Activated CD8-positive, alpha-beta memory T cell treated with anti-CD3 and anti-CD28 coated beads, Interleukin-2, amount 50 U/mL, for 24 hours (primary cell): ENCODE data around the gene PSG1.
"Not testable (repeated sequence)": the region's sequence is repeated elsewhere in the genome, so short reads cannot be mapped to it uniquely, and the experiment has no call there.

ENCODE experiments used
- DNase-seq: peaks from one replicate; pipeline ENCODE4 v3.0.0-alpha.2; 2020; ENCODE audit errors: extremely low read depth

PSG1 gene

DNA sequence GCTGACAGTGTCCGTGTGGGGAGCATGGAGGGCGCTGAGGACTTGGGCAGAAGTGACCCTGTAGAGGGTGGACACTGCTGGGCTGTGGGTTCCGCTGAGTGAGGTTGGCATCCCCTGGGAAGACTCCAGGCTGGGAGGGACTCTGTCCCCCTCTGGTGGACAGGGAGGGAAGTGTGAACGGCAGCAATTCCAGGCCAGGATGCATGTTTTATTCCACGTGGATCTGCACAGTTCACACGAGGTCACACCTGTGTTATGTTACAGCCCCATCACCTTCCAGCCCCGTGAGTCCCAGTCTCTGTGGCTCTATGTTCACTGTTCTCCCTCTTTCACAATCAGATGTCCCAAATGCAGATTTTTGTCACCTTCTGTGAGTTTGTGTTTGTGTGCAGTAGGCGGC lies 1.8 kb upstream of the PSG1 start:
- DNase-seq, result not testable (repeated sequence)

DNA sequence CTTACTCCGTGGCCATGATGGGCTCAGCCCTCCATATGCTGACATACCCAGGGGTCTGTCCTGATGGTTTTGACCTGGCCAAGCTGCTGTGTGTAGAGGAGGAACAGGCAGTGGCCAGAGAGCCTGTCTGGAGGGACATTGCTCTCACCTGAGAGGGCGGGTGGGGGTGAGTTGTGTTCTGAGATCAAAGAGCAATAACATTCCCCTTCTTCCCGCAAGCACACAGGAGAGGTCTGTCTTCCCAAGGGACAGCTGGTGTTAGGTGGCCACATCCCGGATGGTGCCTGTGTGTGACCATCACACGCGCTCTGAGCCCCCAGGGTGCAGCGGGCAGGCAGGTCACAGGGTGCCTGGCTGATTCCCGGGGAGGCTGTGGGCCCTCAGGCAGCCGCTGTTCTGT lies 1.1 kb upstream of the PSG1 start:
- DNase-seq, result not testable (repeated sequence)

DNA sequence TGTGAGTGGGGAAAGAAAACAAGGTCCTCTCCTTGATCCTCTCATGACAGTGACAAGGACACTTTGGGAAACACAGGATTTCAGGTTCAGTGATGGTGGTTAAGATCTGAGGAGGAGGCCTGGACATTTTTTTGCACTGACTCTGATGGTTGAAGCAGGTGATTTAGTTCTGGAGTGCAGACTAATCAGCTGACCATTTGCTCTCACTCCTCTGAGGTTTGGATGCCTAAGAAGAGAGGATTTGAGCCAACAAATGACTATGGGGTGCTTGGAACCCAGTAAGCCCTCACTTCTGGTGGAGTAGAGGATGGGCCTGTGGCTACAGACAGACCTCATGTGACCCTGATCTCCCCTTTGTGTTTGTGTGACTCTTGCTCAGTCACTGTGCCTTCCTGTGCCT lies 2.9 kb downstream of the PSG1 start:
- DNase-seq, result not testable (repeated sequence)

DNA sequence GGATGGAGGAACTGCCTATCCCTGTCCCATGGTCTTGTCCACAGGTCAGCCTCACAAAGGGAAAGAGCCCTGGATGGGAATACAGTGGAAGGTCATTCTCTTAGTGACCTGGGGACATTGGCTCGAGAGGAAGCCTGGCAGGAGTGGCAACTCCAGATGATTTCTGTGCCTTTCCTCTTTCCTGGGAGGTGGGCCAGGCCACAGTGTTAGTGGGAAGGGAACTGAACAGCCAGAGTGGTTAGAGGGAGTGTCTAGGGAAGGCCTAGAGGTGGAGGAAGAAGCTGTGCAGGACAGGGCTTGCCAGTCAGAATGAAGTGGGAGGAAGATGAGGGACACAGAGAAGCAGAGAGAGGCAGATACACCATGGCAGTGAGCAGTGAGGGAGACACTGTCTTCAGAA lies 3.6 kb downstream of the PSG1 start:
- not testable (repeated sequence) for DNase-seq

DNA sequence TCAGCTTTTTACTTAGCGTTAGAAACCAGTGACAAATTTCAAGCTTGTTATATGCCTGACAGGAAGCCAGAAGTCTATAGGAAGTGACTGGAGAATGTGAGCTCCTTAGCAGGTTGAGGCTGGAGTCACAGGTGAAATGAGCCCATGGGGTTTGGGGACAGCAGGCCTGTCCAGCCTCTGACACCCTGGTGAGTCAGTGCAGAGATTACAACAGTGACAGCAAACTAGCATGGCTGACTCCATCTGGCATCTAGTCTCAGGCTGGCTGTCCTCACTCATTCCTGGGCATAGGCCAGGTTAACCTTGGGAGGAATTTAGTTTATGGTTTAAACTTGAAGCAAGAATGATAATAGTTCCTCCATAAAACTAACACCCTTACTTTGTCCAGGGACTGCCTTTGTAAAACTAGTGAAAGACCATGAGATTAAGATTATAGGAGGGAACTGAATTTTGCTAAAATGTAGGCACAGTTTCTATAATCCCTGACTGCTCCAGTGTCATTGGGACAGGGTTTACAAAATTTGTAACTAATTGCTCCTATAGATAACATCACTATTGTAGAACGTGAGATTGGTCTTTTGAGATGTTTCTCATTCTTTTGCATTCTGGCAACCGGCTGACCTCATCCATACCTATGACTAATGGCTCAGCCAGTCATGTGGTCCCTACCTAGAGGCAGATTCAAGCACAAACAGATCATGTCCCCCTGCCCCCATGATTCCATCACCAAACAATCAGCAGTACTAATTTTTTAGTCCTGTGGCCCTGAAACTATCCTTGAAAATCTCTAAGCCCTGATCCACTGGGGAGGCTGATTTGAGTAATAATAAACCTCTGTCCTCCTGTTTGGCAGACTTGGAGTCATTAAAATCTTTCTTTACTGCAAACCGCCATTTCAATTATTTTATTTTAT lies 4.4 kb downstream of the PSG1 start:
- not testable (repeated sequence) for DNase-seq

DNA sequence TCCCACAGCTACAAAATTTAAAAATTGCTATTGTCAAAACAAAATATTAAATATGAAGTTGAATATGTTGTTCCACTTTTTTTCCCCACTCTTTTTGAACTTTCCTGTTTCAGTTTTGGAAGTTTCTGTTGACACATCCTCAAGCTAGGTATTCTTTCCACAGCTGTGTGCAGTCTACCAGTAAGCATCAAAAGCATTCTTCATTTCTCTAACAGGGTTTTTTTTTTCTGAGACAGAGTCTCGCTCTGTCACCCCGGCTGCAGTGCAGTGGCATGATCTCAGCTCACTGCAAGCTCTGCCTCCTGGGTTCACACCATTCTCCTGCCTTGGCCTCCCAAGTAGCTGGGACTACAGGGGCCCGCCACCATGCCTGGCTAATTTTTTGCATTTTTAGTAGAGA lies 5.4 kb downstream of the PSG1 start:
- not testable (repeated sequence) for DNase-seq

DNA sequence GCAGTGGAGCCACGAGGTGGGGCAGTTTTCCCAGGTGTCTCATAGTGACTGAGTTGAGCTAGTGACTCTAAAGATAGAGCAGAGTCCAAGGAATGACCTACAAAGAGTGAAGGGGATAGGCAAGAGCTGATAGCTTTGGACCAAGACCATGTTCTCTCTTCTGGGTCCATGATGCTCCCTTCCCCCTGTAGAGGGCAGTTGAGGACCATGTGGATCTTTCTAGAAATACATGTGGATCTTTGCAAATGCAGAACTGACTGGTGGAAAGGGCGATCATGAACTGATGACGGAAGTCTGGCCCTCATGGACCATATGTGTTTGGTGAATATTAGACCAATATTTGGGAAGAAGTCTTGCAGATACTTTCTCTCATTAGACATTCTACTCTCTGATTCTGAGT lies 6.9 kb downstream of the PSG1 start:
- no peak for DNase-seq

DNA sequence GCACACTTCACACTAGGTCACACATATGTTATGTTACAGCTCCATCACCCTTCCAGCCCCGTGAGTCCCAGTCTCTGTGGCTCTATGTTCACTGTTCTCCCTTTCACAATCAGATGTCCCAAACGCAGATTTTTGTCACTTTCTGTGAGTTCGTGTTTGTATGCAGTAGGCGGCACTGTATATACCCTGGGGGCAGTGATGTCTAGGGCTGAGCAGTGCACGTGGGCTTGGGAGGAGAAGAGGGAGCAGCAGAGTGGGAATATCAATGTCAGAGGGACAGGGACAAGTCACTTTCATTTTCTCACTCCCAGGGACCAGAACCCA lies 22.0 kb downstream of the PSG1 start:
- DNase-seq, result no peak

DNA sequence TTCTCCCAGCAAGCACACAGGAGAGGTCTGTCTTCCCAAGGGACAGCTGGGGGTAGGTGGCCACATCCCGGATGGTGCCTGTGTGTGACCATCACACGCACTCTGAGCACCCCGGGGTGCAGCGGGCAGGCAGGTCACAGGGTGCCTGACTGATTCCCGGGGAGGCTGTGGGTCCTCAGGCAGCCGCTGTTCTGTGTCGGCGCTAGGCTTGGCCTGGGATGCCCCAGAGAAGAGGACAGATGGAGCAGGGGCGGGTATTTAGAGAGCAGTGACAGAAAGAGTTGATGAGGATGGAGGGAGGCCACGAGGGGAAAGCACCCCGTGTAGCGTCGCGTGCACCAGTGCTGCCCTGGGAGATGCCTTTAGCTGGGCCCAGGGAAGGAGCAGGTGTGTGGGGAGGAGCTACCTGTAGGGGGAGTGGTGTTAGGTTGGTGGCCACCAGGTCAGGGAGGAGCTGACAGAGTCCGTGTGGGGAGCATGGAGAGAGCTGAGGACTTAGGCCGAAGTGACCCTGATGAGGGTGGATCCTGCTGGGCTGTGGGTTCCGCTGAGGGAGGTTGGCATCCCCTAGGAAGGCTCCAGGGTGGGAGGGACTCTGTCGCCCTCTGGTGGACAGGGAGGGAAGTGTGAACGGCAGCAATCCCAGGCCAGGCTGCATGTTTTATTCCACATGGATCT lies 22.5 kb downstream of the PSG1 start:
- DNase-seq, result not testable (repeated sequence)

DNA sequence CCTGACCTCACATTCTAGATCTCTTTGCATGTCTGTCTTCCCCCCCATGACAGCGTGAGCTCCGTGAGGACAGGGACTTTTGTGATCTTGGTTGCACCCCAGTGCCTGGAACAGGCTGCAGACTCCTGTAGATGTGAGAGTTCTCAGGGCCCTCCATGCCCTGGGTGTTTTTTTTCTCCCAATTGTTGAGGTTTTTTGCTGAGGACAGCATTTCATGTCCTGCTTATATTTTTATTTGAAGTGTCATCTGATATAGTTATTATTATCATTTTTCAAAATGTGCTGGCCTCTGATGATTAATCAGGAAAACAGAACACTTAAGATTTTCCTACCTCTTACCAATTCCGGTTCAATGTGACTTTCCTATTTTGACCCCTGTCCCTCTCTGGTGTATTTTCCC lies 24.8 kb downstream of the PSG1 start:
- not testable (repeated sequence) for DNase-seq

DNA sequence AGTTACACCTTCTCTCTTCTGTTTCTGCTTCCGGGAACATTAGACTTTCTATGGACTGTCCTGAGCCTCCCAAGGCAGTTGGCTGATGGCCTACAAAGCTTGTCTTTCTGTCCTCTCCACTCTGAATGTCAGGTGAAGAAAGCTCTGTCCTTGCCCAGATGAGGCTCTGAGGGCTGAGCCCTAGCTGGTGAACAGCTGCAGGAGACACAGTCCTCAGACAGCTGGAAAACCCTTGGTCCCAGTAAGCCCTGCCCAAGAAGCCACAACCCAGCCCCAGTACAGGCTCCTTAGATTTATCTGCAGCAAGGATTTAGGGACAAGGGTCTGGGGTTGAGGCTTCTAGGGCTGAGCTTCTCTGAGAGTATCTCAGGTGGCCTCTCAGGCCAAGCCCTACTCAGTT lies 26.3 kb downstream of the PSG1 start:
- DNase-seq, result not testable (repeated sequence)

DNA sequence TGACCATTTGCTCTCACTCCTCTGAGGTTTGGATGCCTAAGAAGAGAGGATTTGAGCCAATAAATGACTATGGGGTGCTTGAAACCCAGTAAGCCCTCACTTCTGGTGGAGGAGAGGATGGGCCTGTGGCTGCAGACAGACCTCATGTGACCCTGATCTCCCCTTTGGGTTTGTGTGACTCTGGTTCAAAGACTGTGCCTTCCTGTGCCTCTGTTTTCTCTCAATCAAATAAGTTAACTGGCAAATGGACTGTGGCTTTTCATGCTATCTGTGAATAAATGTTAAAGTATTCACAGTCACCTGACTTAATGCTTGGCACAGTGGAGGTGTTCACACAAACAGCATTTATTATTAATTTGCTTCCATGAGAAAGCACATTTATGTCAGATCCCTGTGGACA lies 26.7 kb downstream of the PSG1 start:
- not testable (repeated sequence) for DNase-seq

DNA sequence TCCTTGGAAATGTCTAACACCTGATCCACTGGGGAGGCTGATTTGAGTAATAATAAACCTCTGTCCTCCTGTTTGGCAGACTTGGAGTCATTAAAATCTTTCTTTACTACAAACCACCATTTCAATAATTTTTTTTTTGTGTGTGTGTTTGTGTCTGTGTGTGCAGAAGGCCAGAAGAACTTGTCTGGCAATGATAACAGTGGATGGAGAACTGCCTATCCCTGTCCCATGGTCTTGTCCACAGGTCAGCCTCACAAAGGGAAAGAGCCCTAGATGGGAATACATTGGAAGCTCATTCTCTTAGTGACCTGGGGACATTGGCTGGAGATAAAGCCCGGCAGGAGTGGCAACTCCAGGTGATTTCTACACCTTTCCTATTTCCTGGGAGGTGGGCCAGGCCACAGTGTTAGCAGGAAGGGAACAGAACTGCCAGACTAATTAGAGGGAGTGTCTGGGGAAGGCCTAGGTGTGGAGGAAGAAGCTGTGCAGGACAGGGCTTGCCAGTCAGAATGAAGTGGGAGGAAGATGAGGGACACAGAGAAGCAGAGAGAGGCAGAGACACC lies 27.7 kb downstream of the PSG1 start:
- not testable (repeated sequence) for DNase-seq

DNA sequence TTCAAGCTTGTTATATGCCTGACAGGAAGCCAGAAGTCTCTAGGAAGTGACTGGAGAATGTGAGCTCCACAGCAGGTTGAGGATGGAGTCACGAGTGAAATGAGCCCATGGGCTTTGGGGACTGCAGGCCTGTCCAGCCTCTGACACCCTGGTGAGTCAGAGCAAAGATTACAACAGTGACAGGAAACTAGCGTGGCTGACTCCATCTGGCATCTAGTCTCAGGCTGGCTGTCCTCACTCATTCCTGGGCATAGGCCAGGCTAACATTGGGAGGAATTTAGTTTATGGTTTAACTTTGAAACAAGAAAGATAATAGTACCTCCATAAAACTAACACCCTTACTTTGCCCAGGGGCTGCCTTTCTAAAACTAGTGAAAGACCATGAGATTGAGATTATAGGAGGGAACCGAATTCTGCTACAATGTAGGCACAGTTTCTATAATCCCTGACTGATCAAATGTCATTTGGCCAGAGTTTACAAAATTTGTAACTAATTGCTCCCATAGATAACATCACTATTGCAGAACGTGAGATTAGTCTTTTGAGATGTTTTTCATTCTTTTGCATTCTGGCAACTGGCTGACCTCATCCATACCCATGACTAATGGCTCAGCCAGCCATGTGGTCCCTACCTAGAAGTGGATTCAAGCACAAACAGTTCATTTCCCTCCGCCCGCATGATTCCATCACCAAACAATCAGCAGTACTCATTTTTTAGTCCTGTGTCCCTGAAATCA lies 28.4 kb downstream of the PSG1 start:
- DNase-seq, result no peak

DNA sequence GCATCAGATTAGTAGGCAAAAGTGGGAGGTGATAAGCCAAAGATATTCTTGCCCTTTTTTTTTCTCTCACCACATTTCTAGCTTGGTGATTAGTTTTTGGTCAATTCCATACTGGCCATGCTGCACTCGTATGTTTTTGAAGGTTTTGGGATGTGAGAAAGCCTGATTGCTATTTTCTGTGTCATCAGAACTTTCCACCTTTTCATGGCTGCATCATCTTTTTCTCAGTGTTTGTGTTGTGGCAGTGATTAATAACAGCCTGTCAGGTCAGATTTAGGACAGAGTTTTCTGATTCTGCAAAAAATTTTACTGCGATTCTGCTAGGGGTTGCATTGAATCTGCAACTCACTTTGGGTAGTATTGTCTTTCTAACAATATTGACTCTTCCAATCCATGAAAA lies 32.9 kb downstream of the PSG1 start:
- no peak for DNase-seq

DNA sequence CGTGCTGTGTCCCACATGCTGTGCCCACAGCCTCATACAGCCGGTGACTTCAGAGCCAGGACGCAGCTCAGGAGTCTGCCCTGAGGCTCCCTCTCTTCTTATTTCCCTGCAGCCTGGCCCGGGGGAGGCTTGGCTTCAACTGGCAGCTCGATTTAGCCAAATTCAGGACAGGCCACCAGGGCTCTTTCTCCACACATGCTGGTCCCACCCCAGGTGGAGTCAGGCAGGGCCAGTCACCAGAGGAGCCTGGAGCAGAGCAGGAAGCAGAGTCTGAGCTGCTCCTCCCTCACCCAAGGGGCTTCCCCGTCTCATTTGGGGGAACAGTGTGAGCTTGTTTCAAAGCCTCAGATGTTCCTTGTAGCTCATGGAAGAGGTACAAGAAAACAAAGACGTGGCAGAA lies 35.9 kb downstream of the PSG1 start:
- DNase-seq, result not testable (repeated sequence)

DNA sequence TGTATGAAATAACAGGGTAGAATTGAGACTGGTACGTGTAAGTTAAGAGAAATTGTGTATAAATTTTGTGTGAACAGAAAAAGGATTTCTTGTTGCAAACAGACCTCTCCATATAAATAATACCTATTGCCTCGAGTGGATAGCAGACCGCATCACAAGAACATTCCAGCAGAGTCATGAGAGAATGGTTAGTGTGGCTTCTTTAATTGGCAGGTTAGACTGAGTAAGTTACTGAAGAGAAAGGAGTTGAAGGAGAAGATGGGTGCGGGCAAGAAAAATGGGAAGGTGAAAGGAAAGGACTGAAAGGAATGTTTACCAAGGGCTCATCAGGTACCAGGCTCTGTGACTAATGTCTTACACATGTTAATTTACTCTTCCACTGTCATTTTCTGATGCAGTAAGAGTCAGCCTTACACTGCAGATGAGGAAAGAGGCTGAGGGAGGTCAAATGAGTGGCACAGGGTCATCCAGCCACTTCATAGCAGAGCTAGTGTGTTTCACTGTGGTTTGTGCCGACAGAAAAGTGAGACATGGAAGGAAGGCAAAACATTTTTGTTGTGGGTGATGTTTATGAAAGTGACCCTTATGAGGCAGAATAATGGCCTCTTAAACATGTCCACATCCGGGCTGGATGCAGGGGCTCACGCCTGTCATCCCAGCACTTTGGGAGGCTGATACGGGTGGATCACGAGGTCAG lies 46.6 kb downstream of the PSG1 start:
- DNase-seq, result not testable (repeated sequence)

DNA sequence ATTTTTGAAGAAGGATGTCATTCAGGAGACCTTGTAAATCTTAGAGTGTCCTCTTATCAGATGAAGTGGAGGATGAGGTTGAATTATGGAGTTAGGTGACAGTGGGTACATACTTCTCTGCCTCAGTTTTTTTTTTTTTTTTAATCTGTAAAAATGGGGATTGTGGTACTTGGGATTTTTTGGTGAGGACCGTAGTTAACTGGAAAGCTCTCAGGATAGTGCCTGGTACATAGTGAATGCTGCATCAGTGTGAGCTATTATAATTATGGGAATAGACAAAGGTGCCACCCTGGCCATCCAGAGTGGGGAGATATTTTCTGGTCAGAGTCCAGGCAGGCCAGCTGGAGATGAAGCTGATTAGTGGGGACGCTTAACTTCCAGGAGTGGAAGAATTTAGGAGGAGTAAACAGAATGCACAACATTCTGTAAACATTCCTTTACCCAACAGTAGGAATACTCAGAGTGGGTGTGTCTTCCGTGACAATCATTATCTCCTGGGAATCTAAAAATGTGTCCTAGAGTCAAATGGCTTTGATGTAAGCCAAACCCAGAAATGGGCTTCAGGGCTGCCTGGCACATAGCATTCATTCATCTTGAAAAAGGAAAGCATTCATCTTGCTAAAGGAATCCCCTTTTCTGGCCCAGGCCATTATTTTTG lies 47.4 kb downstream of the PSG1 start:
- not testable (repeated sequence) for DNase-seq

DNA sequence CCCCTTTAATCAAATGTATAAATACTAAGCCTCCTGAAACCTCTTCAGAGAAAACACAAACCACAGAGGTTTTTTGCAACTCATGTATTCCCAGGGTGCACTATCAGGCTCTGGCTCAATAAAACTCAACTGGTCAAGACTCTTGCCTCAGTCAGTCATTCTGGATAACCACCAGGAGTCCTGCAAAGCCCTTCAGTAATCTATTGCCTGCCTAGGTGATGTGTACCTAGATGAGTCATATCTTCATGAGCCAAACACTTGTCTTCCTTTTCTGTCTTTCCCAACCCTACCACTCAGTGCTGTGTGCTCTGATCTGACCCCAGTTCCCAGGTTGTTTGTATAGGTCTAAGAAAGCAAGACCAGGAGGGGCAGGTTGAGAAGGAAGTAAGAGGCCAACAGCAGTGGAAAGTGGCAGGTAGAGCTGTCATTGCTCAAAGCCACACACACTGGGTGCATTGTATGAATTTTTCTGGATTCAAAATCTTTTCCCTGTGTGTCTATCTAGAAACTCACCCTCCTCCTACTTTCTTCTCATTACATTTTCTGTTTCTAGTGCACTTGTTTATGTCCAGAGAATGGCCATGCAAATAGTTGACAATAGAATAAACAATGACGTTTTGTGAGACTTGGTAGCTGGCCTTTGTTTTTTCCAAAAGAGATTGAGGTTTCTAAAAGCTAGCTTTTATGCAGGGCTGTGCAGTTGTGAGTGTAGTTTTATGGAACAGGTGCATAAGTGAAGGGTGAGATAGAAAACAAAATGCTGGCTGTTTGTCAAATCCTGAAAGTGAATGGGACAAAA lies 48.1 kb downstream of the PSG1 start:
- DNase-seq, result no peak

DNA sequence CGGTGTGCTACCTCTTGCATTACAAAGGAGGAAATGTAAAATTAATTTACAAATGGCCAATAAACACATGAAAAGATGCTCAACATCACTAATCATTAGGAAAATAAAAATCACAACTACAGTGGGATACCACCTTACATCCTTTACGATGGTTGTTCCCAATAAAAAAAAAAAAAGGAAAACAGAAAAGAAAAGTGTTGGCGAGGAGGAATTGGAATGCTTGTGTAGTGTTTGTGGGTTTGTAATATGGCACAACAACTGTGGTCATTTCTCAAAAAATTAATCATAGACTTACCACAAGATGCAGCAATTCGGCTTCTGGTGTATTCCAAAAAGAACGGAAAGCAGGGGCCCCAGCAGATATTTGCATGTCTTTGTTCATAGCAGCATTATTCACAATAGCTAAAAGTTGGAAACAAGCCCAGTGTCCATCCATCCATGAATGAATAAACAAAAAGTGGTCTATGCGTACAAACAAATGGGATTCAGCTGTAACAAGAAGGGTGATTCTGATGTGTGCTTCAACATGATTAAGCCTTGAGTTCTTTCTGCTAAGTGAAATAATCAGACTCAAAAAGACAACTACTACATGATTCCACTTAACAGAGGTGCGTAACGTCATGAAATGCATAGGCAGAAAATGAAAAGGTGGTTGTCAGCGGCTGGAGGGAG lies 58.1 kb downstream of the PSG1 start:
- not testable (repeated sequence) for DNase-seq
